ELR (cell line): Measurements from ENCODE around the gene GATC.

Experiments used
- DNase-seq: peaks from one replicate; pipeline ENCODE4 v3.0.0-alpha.2; 2015; ENCODE audit warnings: low read depth

Gene GATC

GRCh38 chr12:120497524-120498150 lies 51.4 kb downstream of the GATC start:
- no peak for DNase-seq

GRCh38 chr12:120498870-120499515 lies 52.7 kb downstream of the GATC start:
- DNase-seq, result no peak

- no peak for DNase-seq
These were observed 54.3 kb downstream of the GATC start for GRCh38 chr12:120500581-120500980.

- DNase-seq, result no peak
These were observed 58.3 kb downstream of the GATC start for GRCh38 chr12:120504587-120504986.

- DNase-seq, result no peak
These were observed 62.3 kb downstream of the GATC start for GRCh38 chr12:120508537-120508936.
